IMR-90 (cell line): ENCODE results near the gene ACSL1. TPM values are rescaled to one million over a fixed set of nuclear protein-coding genes. Genes with fewer than 3 reads are reported as not detected.

Source experiments
- ATAC-seq: fragments of 200-7000 bp; cut with Tn5 transposase; 2 replicates; pipeline ENCODE4 v1.9.1; 2020; ENCODE audit warnings: low read depth, mild to moderate bottlenecking, moderate library complexity
- BruUV-seq: library from RNA; stranded (reverse); fragments of 400-500 nt; replicated peaks from 2 replicates; lab custom pipeline; 2021; lab: Mats Ljungman, UMichigan
- CTCF ChIA-PET: fragments of 300-600 bp; formaldehyde crosslinking; extraction: SDS; loops from one replicate; lab custom pipeline; 2021; ENCODE audit warnings: antibody characterized with exemption; lab: Yijun Ruan, JAX
- POLR2A ChIA-PET: fragments of 300-600 bp; sonication (Branson Sonifier 250); formaldehyde crosslinking; loops from one replicate; lab custom pipeline; 2022; ENCODE audit warnings: antibody characterized with exemption; ENCODE audit not compliant: unreplicated experiment; lab: Charles Lee
- DNase-seq: peaks from one replicate; pipeline ENCODE4 v3.0.0; 2013
- H2AFZ ChIP-seq: replicated peaks from 2 replicates; pipeline ENCODE3; 2013; ENCODE audit warnings: low read length, mild to moderate bottlenecking; ENCODE audit not compliant: poor library complexity
- H2AK5ac ChIP-seq: 2 replicates; pipeline ENCODE4 v1.6.1; 2013; ENCODE audit warnings: low read depth, low read length, inconsistent platforms
- H2AK9ac ChIP-seq: replicated peaks from 2 replicates; pipeline ENCODE3; 2013; ENCODE audit warnings: mild to moderate bottlenecking, low read depth, low read length, moderate library complexity; ENCODE audit not compliant: poor library complexity
- H2BK120ac ChIP-seq: 2 replicates; pipeline ENCODE4 v1.6.1; 2013; ENCODE audit warnings: low read depth, low read length, inconsistent platforms
- H2BK15ac ChIP-seq: 3 replicates; pipeline ENCODE4 v1.6.1; 2013; ENCODE audit warnings: low read depth, low read length, inconsistent platforms
- H2BK20ac ChIP-seq: 2 replicates; pipeline ENCODE4 v1.6.1; 2013; ENCODE audit warnings: low read depth, mild to moderate bottlenecking, inconsistent platforms, low read length, moderate library complexity
- H2BK5ac ChIP-seq: 2 replicates; pipeline ENCODE4 v1.6.1; 2013; ENCODE audit warnings: mild to moderate bottlenecking, low read depth, low read length, inconsistent platforms; ENCODE audit not compliant: poor library complexity, severe bottlenecking
- H3K14ac ChIP-seq: replicated peaks from 2 replicates; pipeline ENCODE4 v1.6.1; 2013; ENCODE audit warnings: low read depth, low read length, inconsistent platforms
- H3K18ac ChIP-seq: 2 replicates; pipeline ENCODE4 v1.6.1; 2013; ENCODE audit warnings: low read depth, low read length, control low read depth
- H3K23ac ChIP-seq: 2 replicates; pipeline ENCODE4 v1.6.1; 2013; ENCODE audit warnings: low read depth, low read length, inconsistent platforms
- H3K27ac ChIP-seq: 2 replicates; pipeline ENCODE4 v1.5.1; 2013; ENCODE audit warnings: mild to moderate bottlenecking, control low read depth, low read length; ENCODE audit not compliant: insufficient read depth
- H3K27me3 ChIP-seq: 2 replicates; pipeline ENCODE4 v1.6.1; 2013; ENCODE audit warnings: low read length; ENCODE audit not compliant: control insufficient read depth, insufficient read depth
- H3K36me3 ChIP-seq: 2 replicates; pipeline ENCODE4 v1.6.1; 2013; ENCODE audit warnings: low read length, mixed read lengths; ENCODE audit not compliant: control insufficient read depth, insufficient read depth
- H3K4ac ChIP-seq: 2 replicates; pipeline ENCODE4 v1.6.1; 2013; ENCODE audit warnings: low read depth, low read length, inconsistent platforms
- H3K4me1 ChIP-seq: 2 replicates; pipeline ENCODE4 v1.6.1; 2013; ENCODE audit warnings: low read length, mixed read lengths; ENCODE audit not compliant: control insufficient read depth, insufficient read depth
- H3K4me2 ChIP-seq: 2 replicates; pipeline ENCODE4 v1.6.1; 2013; ENCODE audit warnings: low read depth, mild to moderate bottlenecking, control low read depth, low read length, moderate library complexity
- H3K4me3 ChIP-seq: 2 replicates; pipeline ENCODE4 v1.5.1; 2013; ENCODE audit warnings: low read depth, mild to moderate bottlenecking, control low read depth, low read length, moderate library complexity; ENCODE audit not compliant: insufficient read depth
- H3K56ac ChIP-seq: 2 replicates; pipeline ENCODE4 v1.6.1; 2013; ENCODE audit warnings: low read length, inconsistent platforms; ENCODE audit not compliant: insufficient read depth; ENCODE audit errors: extremely low read depth
- H3K79me1 ChIP-seq, 2 experiments: 2 replicates each; pipeline ENCODE4 v1.6.1; 2013; ENCODE audit warnings: low read length in 2 of 2, inconsistent platforms in 1 of 2, low read depth in 1 of 2
- H3K9ac ChIP-seq: 2 replicates; pipeline ENCODE4 v1.6.1; 2013; ENCODE audit warnings: low read depth, low read length, control low read depth
- H3K9me1 ChIP-seq: 2 replicates; pipeline ENCODE4 v1.6.1; 2013; ENCODE audit warnings: low read length, inconsistent platforms; ENCODE audit not compliant: insufficient read depth
- H3K9me3 ChIP-seq: 2 replicates; pipeline ENCODE4 v1.6.1; 2013; ENCODE audit warnings: low read length; ENCODE audit not compliant: control insufficient read depth, insufficient read depth
- H4K20me1 ChIP-seq: 2 replicates; pipeline ENCODE4 v1.6.1; 2013; ENCODE audit warnings: low read length, inconsistent platforms; ENCODE audit not compliant: insufficient read depth
- H4K5ac ChIP-seq: 2 replicates; pipeline ENCODE4 v1.6.1; 2013; ENCODE audit warnings: mild to moderate bottlenecking, low read depth, low read length, control low read depth
- H4K8ac ChIP-seq, 2 experiments: 2 replicates each; pipeline ENCODE4 v1.6.1; 2013; ENCODE audit warnings: low read depth in 2 of 2, low read length in 2 of 2, control low read depth in 1 of 2, inconsistent platforms in 1 of 2
- H4K91ac ChIP-seq: 2 replicates; pipeline ENCODE4 v1.6.1; 2013; ENCODE audit warnings: low read depth, low read length, inconsistent platforms; ENCODE audit not compliant: insufficient read depth
- BHLHE40 ChIP-seq: fragments of 150-350 bp; IDR thresholded peaks from 2 replicates; pipeline ENCODE4 v1.6.1; 2016; ENCODE audit warnings: mild to moderate bottlenecking, low read depth, low read length
- CHD1 ChIP-seq: IDR thresholded peaks from 2 replicates; pipeline ENCODE4 v1.6.1; 2012; ENCODE audit warnings: low read depth, low read length, improper control_type of control experiment
- MAZ ChIP-seq: IDR thresholded peaks from 2 replicates; pipeline ENCODE4 v1.6.1; 2012; ENCODE audit warnings: low read depth, mild to moderate bottlenecking, low read length, improper control_type of control experiment, moderate library complexity, borderline replicate concordance
- MXI1 ChIP-seq: IDR thresholded peaks from 2 replicates; pipeline ENCODE4 v1.6.1; 2012; ENCODE audit warnings: low read depth, mild to moderate bottlenecking, low read length, moderate library complexity, borderline replicate concordance
- NFE2L2 ChIP-seq: fragments of 150-350 bp; IDR thresholded peaks from 2 replicates; pipeline ENCODE4 v1.6.1; 2016; ENCODE audit warnings: low read depth, mild to moderate bottlenecking, low read length
- POLR2A ChIP-seq: IDR thresholded peaks from 2 replicates; pipeline ENCODE4 v1.6.1; 2012; ENCODE audit warnings: mild to moderate bottlenecking, low read depth, low read length
- RAD21 ChIP-seq: IDR thresholded peaks from 2 replicates; pipeline ENCODE4 v1.6.1; 2012; ENCODE audit warnings: low read length, improper control_type of control experiment
- RCOR1 ChIP-seq: IDR thresholded peaks from 2 replicates; pipeline ENCODE4 v1.6.1; 2012; ENCODE audit warnings: mild to moderate bottlenecking, low read length, improper control_type of control experiment; ENCODE audit not compliant: insufficient replicate concordance
- SMC3 ChIP-seq: fragments of 150-350 bp; IDR thresholded peaks from 2 replicates; pipeline ENCODE4 v1.6.1; 2016; ENCODE audit warnings: low read depth, mild to moderate bottlenecking, antibody characterized with exemption, low read length, moderate library complexity
- WGBS, 2 experiments: methylation state at CpG; one replicate each; pipeline versions ENCODE4 v1.1.5 to v1.1.7; 2013; ENCODE audit warnings: missing lambda C conversion rate in 2 of 2; ENCODE audit not compliant: insufficient read length in 1 of 2; ENCODE audit errors: extremely low coverage in 2 of 2; 5-methylcytosine and 5-hydroxymethylcytosine counted together
- dilution Hi-C: fragments of 300-500 bp; cut with HindIII; formaldehyde crosslinking; loops from one replicate; pipeline ENCODE4 v1.14.3; 2018; ENCODE audit warnings: low sequenced_read_pairs; ENCODE audit not compliant: unreplicated experiment
- in situ Hi-C: fragments of 300-500 bp; cut with MboI; formaldehyde crosslinking; loops from 3 replicates; pipeline ENCODE4 v1.14.3; 2019; ENCODE audit warnings: low sequenced_read_pairs, inconsistent platforms, mixed read lengths
- intact Hi-C: fragments of 100-400 bp; cut with micrococcal nuclease; formaldehyde crosslinking; loops from 2 replicates; pipeline ENCODE4 v1.10.0; 2022
- polyA plus RNA-seq, 3 experiments: library from polyadenylated mRNA; depleted of rRNA; stranded (reverse); fragments of >200 nt; gene quantifications; 2 replicates each; pipeline ENCODE4 v1.2.3, GENCODE V29; 2012; ENCODE audit warnings: low replicate concordance in 1 of 3
- total RNA-seq: library from RNA; depleted of rRNA; stranded (reverse); fragments of >200 nt; gene quantifications from 2 replicates; pipeline ENCODE4 v1.2.3, GENCODE V29; 2012
- TF ChIP-seq, protein P1 (sequence below): fragments of 150-350 bp; IDR thresholded peaks from 2 replicates; pipeline ENCODE4 v1.6.1; 2016; ENCODE audit warnings: low read depth, mild to moderate bottlenecking, low read length, moderate library complexity, borderline replicate concordance

Gene ACSL1
- total and polyA plus RNA-seq, 2 of the 4 experiments (the other 2 are of a cell fraction), result 14.4 to 26.0 TPM

DNA sequence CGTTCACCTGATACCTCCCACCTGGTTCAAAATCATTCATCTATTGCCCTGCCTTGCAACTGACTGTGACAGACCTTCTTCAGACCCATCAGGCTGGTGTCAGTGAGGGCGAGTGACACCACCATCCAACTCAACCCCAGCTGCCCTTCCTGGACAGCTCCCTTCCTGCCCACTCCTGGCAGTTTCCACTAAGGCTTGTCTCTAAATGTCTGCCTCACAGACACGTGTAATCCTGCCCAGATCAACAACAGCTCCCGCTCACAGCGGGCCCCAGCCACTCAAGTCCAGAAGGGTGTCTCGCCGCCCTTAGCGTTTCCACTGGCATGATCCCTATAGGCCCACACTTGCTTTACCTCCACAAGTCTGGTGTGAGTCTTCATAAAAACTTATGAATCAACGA, 28.9 kb downstream of the ACSL1 start:
- in situ Hi-C loops (no loop called here), dilution Hi-C loops (no loop called here), intact Hi-C loops (no loop called here)
- no peaks in the 10 kb centered on the region; the same call in 1 of the 2 replicates for H3K36me3 ChIP-seq
- H4K8ac ChIP-seq, result no peak overlapping the region
- H3K9ac ChIP-seq, result no peak overlapping the region
- H2BK15ac ChIP-seq, result no peak overlapping the region
- ATAC-seq (no peak), DNase-seq (no peak)
- ChIA-PET POLR2A (no interaction called here), CTCF (no interaction called here)
- no peaks in the 10 kb centered on the region for H3K9me3 ChIP-seq
- no peak overlapping the region for H2AK5ac ChIP-seq
- H3K23ac ChIP-seq, result no peak overlapping the region
- H3K14ac ChIP-seq, result no peak overlapping the region
- H3K4ac ChIP-seq, result no peak overlapping the region
- BruUV-seq, result no TSS peak
- H2BK20ac ChIP-seq, result no peak overlapping the region
- no peak overlapping the region for H2AK9ac ChIP-seq
- H3K18ac ChIP-seq, result no peak overlapping the region
- no peak overlapping the region for H3K4me2 ChIP-seq
- H3K27ac ChIP-seq, result no peak overlapping the region
- peaks cover 5% of the 10 kb centered on the region for H3K9me1 ChIP-seq
- no peak overlapping the region for H2BK5ac ChIP-seq
- H3K27me3 ChIP-seq, result no peaks in the 10 kb centered on the region
- no peak overlapping the region for H4K91ac ChIP-seq
- no peak overlapping the region for H2BK120ac ChIP-seq
- no peak overlapping the region for H3K4me3 ChIP-seq
- H3K56ac ChIP-seq, result no peak overlapping the region
- TF ChIP-seq NFE2L2 (no peak), BHLHE40 (no peak), CHD1 (no peak), POLR2A (no peak), SMC3 (no peak), RCOR1 (no peak), RAD21 (no peak), MAZ (no peak), MXI1 (no peak)
- TF ChIP-seq, protein P1, sequence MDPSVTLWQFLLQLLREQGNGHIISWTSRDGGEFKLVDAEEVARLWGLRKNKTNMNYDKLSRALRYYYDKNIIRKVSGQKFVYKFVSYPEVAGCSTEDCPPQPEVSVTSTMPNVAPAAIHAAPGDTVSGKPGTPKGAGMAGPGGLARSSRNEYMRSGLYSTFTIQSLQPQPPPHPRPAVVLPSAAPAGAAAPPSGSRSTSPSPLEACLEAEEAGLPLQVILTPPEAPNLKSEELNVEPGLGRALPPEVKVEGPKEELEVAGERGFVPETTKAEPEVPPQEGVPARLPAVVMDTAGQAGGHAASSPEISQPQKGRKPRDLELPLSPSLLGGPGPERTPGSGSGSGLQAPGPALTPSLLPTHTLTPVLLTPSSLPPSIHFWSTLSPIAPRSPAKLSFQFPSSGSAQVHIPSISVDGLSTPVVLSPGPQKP, result no peak
- H3K79me1 ChIP-seq, result no peaks in the 10 kb centered on the region
- peaks cover 12% of the 10 kb centered on the region; the same call in 1 of the 2 replicates for H4K20me1 ChIP-seq
- H2AFZ ChIP-seq, result no peak overlapping the region
- H4K5ac ChIP-seq, result no peak overlapping the region
- WGBS, 2 experiments, result 89% methylated on average over 4 of the region's 9 CpGs; no CpG with 5 or more reads in 1 of the 2 experiments
- peaks cover 4% of the 10 kb centered on the region; the same call in 1 of the 2 replicates for H3K4me1 ChIP-seq
